CD14-positive monocyte (primary cell): ENCODE results near the gene PPFIA1. TPM values are rescaled to one million over a fixed set of nuclear protein-coding genes. Genes with fewer than 3 reads are reported as not detected.
A peak's percentile ranks its signal among the peaks of the same experiment; 100 is the strongest.

Experiments
- DNase-seq, 3 donors: peaks; one replicate each; pipeline ENCODE4 v3.0.0-alpha.2; 2011 to 2022
- H2AFZ ChIP-seq: 2 replicates; pipeline ENCODE4 v1.6.0; 2012; ENCODE audit warnings: mild to moderate bottlenecking, low read depth, low read length, inconsistent platforms; ENCODE audit not compliant: insufficient read depth, poor library complexity, severe bottlenecking
- H3K27ac ChIP-seq, 2 donors: 1 replicate in 1 of 2; 2 replicates in 1 of 2; pipeline ENCODE4 v1.5.1; 2012 to 2013; ENCODE audit warnings: low read length in 2 of 2, control low read depth in 1 of 2, inconsistent platforms in 1 of 2, low read depth in 1 of 2, mild to moderate bottlenecking in 1 of 2
- H3K27me3 ChIP-seq, 2 donors: one replicate each; pipeline versions ENCODE4 v1.6.0 to v1.6.1; 2011 to 2013; ENCODE audit warnings: low read length in 2 of 2; ENCODE audit not compliant: control insufficient read depth in 2 of 2, insufficient read depth in 2 of 2
- H3K36me3 ChIP-seq, 2 donors: replicated peaks in 1 of 2; 1 replicate in 1 of 2; 2 replicates in 1 of 2; pipeline versions ENCODE4 v1.5.1 to v1.6.1; 2012 to 2013; ENCODE audit warnings: low read length in 2 of 2, control low read depth in 1 of 2, inconsistent platforms in 1 of 2, mild to moderate bottlenecking in 1 of 2; ENCODE audit not compliant: insufficient read depth in 2 of 2, control insufficient read depth in 1 of 2
- H3K4me1 ChIP-seq, 2 donors: 1 replicate in 1 of 2; 2 replicates in 1 of 2; pipeline versions ENCODE4 v1.5.1 to v1.6.1; 2012 to 2013; ENCODE audit warnings: low read length in 2 of 2, control low read depth in 1 of 2, inconsistent platforms in 1 of 2, mild to moderate bottlenecking in 1 of 2, moderate library complexity in 1 of 2; ENCODE audit not compliant: insufficient read depth in 2 of 2, control insufficient read depth in 1 of 2
- H3K4me2 ChIP-seq: replicated peaks from 2 replicates; pipeline ENCODE3; 2012; ENCODE audit warnings: low read length, moderate library complexity, mild to moderate bottlenecking; ENCODE audit not compliant: poor library complexity, severe bottlenecking; ENCODE audit errors: extremely low read depth
- H3K4me3 ChIP-seq, 3 experiments: fragments of 200-600 bp in 1 of 3; sonication (generic) in 1 of 3; replicated peaks in 1 of 3; 1 replicate in 2 of 3; 2 replicates in 1 of 3; pipeline ENCODE4 v1.5.1; 2011 to 2013; ENCODE audit warnings: low read length in 3 of 3, mild to moderate bottlenecking in 3 of 3, control low read depth in 2 of 3, low read depth in 2 of 3, inconsistent platforms in 1 of 3, moderate library complexity in 1 of 3
- H3K79me2 ChIP-seq: 2 replicates; pipeline ENCODE4 v1.6.0; 2012; ENCODE audit warnings: mild to moderate bottlenecking, control low read depth, inconsistent platforms, low read length, moderate library complexity; ENCODE audit not compliant: insufficient read depth
- H3K9ac ChIP-seq: 2 replicates; pipeline ENCODE4 v1.6.0; 2017; ENCODE audit warnings: low read length, mild to moderate bottlenecking; ENCODE audit not compliant: insufficient read depth, poor library complexity, severe bottlenecking
- H3K9me3 ChIP-seq, 2 donors: replicated peaks in 1 of 2; 1 replicate in 1 of 2; 2 replicates in 1 of 2; pipeline versions ENCODE4 v1.5.1 to v1.6.1; 2012 to 2013; ENCODE audit warnings: low read length in 2 of 2, control low read depth in 1 of 2; ENCODE audit not compliant: control insufficient read depth in 1 of 2, insufficient read depth in 1 of 2
- H4K20me1 ChIP-seq: 2 replicates; pipeline ENCODE4 v1.6.0; 2012; ENCODE audit warnings: mild to moderate bottlenecking, low read length, control low read depth, moderate library complexity; ENCODE audit not compliant: insufficient read depth
- H3K27ac Mint-ChIP-seq, 7 donors: one replicate each; pipeline ENCODE4 v1.8.0; 2020; ENCODE audit warnings: mild to moderate bottlenecking in 7 of 7, mixed read lengths in 7 of 7, moderate library complexity in 6 of 7, inconsistent platforms in 2 of 7
- H3K27me3 Mint-ChIP-seq, 3 donors: one replicate each; pipeline ENCODE4 v1.8.0; 2021 to 2022; ENCODE audit warnings: low read depth in 3 of 3, mild to moderate bottlenecking in 3 of 3, mixed read lengths in 3 of 3, moderate library complexity in 3 of 3, inconsistent platforms in 1 of 3
- H3K36me3 Mint-ChIP-seq, 2 donors: one replicate each; pipeline ENCODE4 v1.8.0; 2020; ENCODE audit warnings: mixed read lengths in 2 of 2, inconsistent platforms in 1 of 2, mild to moderate bottlenecking in 1 of 2
- H3K4me1 Mint-ChIP-seq: one replicate; pipeline ENCODE4 v1.8.0; 2020; ENCODE audit warnings: mild to moderate bottlenecking, mixed read lengths
- H3K4me3 Mint-ChIP-seq, 2 donors: one replicate each; pipeline ENCODE4 v1.8.0; 2020; ENCODE audit warnings: mild to moderate bottlenecking in 2 of 2, mixed read lengths in 2 of 2, moderate library complexity in 1 of 2
- H3K9me3 Mint-ChIP-seq, 7 donors: one replicate each; pipeline ENCODE4 v1.8.0; 2020 to 2022; ENCODE audit warnings: mixed read lengths in 7 of 7, mild to moderate bottlenecking in 6 of 7, moderate library complexity in 6 of 7, inconsistent platforms in 2 of 7
- WGBS: methylation state at CpG from one replicate; pipeline ENCODE4 v1.1.5; 2013; ENCODE audit warnings: missing lambda C conversion rate; ENCODE audit not compliant: insufficient coverage; 5-methylcytosine and 5-hydroxymethylcytosine counted together
- intact Hi-C, 2 donors: fragments of 100-400 bp; cut with micrococcal nuclease; formaldehyde crosslinking; loops; one replicate each; pipeline versions ENCODE4 v1.15.0 to v1.15.1; 2023
- polyA plus RNA-seq, 3 donors: library from polyadenylated mRNA; depleted of rRNA in 1 of 3; unstranded in 2 of 3; stranded (reverse) in 1 of 3; fragments of 300-500 nt in 2 of 3; fragments of >200 nt in 1 of 3; fragmentation: Illumina TruSeq in 2 of 3; gene quantifications; 1 replicate in 2 of 3; 2 replicates in 1 of 3; pipeline ENCODE4 v1.2.3, GENCODE V29; 2012 to 2021
- TF ChIP-seq, protein P1 (sequence below): fragments of 200-600 bp; IDR thresholded peaks from one replicate; pipeline ENCODE4 v1.8.0; 2022; ENCODE audit warnings: antibody characterized with exemption, mild to moderate bottlenecking

The PPFIA1 gene
- polyA plus RNA-seq, 3 donors: 7.5 to 65.7 (median 15.5) TPM

DNA sequence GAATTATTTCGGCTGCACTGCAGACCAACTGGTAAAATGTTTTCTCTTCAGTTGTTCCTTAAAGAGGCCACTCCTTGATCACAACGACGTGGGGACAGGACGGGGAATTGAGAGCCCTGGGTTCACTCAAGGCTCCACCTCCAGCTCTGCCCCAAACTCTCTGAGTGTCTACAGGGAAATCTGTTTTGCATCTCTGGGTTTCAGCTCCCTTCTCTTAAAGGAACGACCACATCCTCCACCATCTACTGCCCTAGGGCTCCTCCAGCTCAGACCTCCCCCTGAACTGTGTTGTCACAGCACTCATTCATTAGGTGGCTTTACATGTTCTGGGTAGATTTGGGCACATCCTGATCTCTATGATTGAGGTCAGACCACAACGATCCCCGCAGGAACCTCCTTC, 5.1 kb upstream of the PPFIA1 start:
- TF ChIP-seq, protein P1, sequence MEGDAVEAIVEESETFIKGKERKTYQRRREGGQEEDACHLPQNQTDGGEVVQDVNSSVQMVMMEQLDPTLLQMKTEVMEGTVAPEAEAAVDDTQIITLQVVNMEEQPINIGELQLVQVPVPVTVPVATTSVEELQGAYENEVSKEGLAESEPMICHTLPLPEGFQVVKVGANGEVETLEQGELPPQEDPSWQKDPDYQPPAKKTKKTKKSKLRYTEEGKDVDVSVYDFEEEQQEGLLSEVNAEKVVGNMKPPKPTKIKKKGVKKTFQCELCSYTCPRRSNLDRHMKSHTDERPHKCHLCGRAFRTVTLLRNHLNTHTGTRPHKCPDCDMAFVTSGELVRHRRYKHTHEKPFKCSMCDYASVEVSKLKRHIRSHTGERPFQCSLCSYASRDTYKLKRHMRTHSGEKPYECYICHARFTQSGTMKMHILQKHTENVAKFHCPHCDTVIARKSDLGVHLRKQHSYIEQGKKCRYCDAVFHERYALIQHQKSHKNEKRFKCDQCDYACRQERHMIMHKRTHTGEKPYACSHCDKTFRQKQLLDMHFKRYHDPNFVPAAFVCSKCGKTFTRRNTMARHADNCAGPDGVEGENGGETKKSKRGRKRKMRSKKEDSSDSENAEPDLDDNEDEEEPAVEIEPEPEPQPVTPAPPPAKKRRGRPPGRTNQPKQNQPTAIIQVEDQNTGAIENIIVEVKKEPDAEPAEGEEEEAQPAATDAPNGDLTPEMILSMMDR: no peak
- Histone ChIP-seq H3K9ac (no peak overlapping the region), H3K4me1 (peaks cover 6 to 9% of the 10 kb centered on the region in 2 donors), H3K79me2 (no peaks in the 10 kb centered on the region), H2AFZ (no peak overlapping the region), H4K20me1 (no peaks in the 10 kb centered on the region), H3K4me3 (no peak overlapping the region), H3K9me3 (no peaks in the 10 kb centered on the region), H3K27ac (no peak overlapping the region), H3K27me3 (peaks cover 4 to 17% of the 10 kb centered on the region in 2 donors), H3K36me3 (no peaks in the 10 kb centered on the region), H3K4me2 (no peak overlapping the region)
- intact Hi-C loops: no loop called here
- peaks cover 38 to 56% (median 56%) of the 10 kb centered on the region in 3 donors for H3K27me3 Mint-ChIP-seq
- H3K36me3 Mint-ChIP-seq: no peaks in the 10 kb centered on the region
- no peak for DNase-seq
- H3K27ac Mint-ChIP-seq: no peak overlapping the region
- WGBS: 43% methylated on average over 4 of the region's 7 CpGs
- peaks cover 6% of the 10 kb centered on the region for H3K4me1 Mint-ChIP-seq
- no peaks in the 10 kb centered on the region for H3K9me3 Mint-ChIP-seq
- H3K4me3 Mint-ChIP-seq: peak overlapping the region in 1 of 2 donors; percentile 14

DNA sequence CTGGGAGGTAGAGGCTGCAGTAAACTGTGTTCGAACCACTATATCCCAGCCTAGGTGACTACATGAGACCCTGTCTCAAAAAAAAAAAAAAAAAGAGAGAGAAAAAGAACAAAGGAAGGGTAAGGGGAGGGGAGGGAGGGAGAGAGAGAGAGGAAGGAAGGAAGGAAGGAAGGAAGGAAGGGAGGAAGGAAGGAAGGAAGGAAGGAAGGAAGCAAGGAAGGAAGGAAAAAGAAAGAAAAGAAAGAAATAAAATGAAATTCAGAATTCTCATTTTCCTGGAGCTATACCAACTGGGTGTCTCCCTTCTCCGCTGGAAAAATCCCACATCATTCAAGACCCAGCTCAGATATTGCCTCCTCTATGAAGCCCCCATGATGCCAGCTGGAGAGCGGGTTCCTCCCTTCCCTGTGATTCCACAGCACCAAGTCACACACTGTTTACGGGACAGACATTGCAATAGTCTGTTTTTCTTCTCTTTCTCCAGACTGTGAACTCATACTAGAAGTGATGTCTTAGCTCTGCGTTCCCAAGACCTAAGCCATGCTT, 3.0 kb upstream of the PPFIA1 start:
- Histone ChIP-seq H3K9ac (no peak overlapping the region), H4K20me1 (peaks cover 14% of the 10 kb centered on the region), H2AFZ (no peak overlapping the region), H3K4me3 (no peak overlapping the region), H3K27ac (no peak overlapping the region), H3K27me3 (peaks cover 4 to 17% of the 10 kb centered on the region in 2 donors), H3K4me2 (no peak overlapping the region), H3K79me2 (peaks cover 18% of the 10 kb centered on the region), H3K9me3 (no peaks in the 10 kb centered on the region), H3K36me3 (peaks cover 5 to 6% of the 10 kb centered on the region in 2 donors), H3K4me1 (peaks cover 17 to 22% of the 10 kb centered on the region in 2 donors)
- no peaks in the 10 kb centered on the region for H3K9me3 Mint-ChIP-seq
- intact Hi-C loops: no loop called here
- H3K27me3 Mint-ChIP-seq: peaks cover 38 to 53% (median 50%) of the 10 kb centered on the region in 3 donors
- H3K27ac Mint-ChIP-seq: no peak overlapping the region
- TF ChIP-seq, protein P1: no peak
- peak overlapping the region; percentile 27 to 35 for H3K4me3 Mint-ChIP-seq
- H3K4me1 Mint-ChIP-seq: peaks cover 14% of the 10 kb centered on the region
- H3K36me3 Mint-ChIP-seq: peaks cover 3 to 4% of the 10 kb centered on the region in 2 donors
- no peak for DNase-seq
- 97% methylated on average over 4 of the region's 5 CpGs for WGBS
